NCI-H2171 treated with DMSO at 0.1 percent for 48 hours (cell line): ENCODE data around the gene G6PC2.

Source experiments
- DNase-seq: peaks from one replicate; lab custom pipeline; 2025; lab: John Stamatoyannopoulos, UW

Gene G6PC2

DNA sequence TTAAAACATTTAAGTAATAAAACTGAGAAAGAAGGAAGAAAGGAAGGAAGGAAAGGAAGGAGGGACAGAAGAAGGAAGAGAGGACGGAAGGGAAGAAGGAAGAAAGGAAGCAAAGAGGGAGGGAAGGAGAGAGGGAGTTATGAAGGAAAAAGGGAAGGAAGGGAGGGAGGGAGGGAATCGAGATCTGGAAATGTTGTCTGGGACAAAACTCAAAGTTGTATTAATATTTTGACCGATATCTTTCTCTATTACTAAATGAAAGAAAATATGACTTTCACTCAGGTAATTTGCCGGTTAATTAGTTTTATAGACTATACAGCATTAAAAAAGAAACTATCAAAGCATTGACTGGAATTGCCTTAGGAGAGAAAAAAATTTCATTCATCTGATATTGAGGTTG, 44.4 kb downstream of the G6PC2 start:
- DNase-seq, result no peak

DNA sequence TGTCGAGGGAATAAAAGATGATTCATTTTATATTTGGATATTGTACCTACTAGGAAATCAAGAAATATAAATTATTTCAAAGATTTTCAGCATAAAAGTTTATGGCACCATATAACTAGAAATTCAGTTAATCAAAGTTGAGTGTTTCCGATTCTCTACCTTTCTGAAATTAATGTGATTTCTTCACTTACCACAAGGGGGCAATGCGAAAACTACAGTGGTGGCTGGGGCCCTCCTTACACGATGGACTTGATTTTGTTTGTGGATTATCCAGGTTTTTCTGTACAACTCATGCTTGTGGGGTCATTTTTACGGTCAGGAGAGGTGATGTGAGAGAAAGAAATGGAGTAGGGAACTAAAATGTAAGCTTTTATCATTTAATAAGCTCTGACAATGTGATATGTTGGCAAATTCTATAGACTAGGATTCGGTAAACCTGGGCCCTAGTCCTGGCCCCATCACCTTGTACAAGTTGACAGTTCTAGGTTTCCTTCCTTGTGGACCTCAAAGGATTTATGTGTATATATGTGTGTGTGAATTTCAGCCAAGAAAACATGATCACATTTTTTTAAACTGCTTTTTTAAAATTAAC, 47.6 kb downstream of the G6PC2 start:
- peak; percentile 21 for DNase-seq

DNA sequence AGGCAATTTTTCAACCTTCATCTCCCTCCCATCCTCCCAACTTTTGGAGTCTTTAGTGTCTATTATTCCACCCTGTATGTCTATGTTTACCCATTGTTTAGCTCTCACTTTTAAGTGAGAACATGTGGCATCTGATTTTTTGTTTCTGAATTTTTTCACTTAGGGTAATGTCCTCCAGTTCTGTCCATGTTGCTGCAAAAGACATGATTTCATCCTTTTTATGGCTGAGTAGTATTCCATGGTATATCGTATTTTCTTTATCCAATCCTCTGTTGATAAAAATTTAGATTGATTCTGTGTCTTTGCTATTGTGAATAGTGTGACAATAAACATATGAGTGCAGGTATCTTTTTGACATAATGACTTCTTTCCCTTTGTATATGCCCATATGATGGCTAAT, 48.2 kb downstream of the G6PC2 start:
- no peak for DNase-seq

DNA sequence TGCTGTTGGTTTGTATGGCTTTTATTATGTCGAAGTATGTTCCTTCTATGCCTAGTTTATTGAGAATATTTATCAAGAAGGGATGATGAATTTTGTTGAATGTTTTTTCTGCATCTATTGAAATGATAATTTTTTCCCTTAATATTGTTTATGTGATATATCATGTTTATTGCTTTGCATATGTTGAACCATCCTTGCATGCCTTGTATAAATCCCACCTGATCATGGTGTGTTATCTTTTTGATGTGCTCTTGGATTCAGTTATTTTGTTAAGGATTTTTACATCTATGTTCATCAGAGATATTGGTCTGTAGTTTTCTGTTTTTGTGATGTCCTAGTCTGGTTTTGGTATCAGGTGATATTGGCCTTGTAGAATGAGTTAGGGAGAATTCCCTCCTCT, 50.8 kb downstream of the G6PC2 start:
- no peak for DNase-seq

DNA sequence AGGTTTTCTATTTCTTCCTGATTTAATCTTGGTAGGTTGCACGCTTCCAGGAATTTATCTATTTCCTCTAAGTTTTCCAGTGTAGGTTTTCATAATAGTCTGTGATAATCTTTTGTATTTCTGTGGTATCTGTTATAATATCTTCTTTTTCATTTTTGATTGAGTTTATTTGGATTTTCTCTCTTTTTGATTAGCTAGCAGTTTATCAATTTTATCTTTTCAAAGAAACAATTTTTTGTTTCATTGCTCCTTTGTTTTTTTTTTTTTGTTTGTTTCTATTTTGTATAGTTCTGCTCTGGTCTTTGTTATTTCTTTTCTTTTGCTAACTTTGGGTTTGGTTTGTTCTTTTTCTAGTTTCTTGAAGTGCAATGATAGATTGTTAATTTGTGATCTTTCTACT, 51.3 kb downstream of the G6PC2 start:
- no peak for DNase-seq

DNA sequence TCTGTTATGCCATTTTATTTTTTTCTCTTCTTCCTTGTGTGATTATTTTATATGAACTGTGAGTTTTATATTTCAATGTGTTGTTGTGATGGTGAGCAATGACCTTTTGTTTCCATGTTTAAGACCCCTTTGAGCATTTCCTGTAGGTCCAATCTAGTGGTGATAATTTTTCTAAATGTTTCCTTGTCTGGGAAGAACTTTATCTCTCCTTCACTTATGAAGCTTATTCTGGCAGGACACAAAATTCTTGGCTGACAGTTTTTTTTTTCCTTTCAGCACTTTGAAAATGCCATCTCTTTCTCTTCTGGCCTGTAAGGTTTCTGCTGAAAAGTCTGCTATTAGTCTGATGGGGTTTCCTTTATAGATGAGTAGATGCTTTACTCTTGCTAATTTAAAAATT, 53.2 kb downstream of the G6PC2 start:
- DNase-seq, result no peak

DNA sequence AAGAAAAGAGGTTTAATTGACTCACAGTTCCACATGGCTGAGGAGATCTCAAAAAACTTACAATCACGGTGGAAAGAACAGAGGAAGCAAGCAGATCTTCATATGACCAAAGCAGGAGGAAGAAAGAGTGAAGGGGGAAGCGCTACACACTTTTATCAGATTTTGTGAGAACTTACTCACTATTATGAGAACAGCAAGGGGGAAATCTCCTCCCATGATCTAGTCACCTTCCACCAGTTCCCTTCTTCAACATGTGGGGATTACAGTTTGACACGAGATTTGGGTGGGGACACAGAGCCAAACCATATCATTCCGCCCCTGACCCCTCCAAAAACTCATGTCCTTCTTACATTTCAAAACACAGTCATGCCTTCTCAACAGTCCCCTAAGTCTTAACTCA, 54.2 kb downstream of the G6PC2 start:
- no peak for DNase-seq

DNA sequence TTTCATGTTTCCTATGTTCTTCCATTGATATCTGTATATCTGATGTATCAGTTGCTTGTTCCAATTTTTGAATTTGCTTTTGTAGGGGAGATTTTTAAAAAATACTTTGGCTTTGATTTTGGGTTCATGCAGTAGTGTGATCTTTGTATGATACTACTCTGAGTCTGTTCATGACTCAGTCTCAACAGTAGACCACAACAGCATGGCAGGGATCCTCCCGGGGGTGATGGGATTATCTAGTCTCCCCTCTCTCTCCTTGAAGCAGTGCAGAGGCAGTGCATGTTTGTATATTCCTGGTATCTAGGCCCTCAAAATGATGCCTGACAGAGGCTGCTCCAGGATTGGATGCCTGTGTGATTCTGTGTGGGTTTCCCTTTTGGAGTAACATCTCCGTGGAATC, 55.3 kb downstream of the G6PC2 start:
- DNase-seq, result no peak
